ENCODE results near the gene C17orf58. TPM values are rescaled to one million over a fixed set of nuclear protein-coding genes. Genes with fewer than 3 reads are reported as not detected.
"Not testable (repeated sequence)": the region's sequence is repeated elsewhere in the genome, so short reads cannot be mapped to it uniquely, and the experiment has no call there.

C17orf58 gene
- total RNA-seq, 1 donor from 2014 or later = 23.7 TPM

DNA sequence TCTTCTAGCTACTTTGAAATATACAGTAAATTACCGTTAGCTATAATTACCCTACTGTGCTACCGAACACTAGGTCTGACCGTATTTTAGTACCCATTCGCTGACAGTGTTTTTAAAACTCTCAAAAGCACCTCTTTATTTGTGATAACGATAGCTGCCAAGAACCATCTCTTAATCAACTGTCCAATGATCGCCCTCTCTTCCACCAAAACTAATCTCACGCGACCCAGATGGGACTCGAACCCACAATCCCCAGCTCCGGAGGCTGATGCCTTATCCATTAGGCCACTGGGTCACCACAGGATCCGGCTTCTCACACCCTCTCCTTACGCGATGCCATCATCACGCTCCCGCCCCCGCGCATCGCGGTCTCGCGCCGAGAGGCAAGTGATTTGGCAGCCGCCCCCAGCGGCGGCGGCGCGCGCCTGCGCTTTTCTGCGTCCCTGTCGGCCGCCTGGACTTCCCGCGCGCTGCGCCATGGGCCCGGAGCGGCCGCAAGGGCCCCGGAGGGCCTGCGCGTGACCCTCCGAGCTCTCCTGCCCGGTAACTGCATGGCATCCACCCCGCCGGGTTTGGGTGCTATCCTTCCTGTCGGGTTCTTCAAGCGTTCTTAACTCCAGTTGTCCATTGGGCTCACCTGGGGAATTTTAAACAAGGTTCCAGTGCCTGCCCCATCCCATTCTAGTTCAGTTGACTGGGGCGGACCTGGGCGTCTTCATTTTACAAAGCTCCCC is 23.6 kb upstream of the C17orf58 start:
- no peaks in the 10 kb centered on the region for H3K36me3 Mint-ChIP-seq (ENCODE audit: low read depth)
- H3K9me3 Mint-ChIP-seq = no peaks in the 10 kb centered on the region
- intact Hi-C loops (cut with micrococcal nuclease) = loop anchor here (1.0 kb wide), 3 partner anchors 9 to 25 kb away; partner anchors contain the start of gene KPNA2
- peak; percentile 96 for DNase-seq (ENCODE audit: low spot score)
- peak overlapping the region; percentile 98 for H3K27ac Mint-ChIP-seq
- peaks cover 16% of the 10 kb centered on the region for H3K27me3 Mint-ChIP-seq (ENCODE audit: insufficient read depth)
- peaks cover 21% of the 10 kb centered on the region for H3K4me1 Mint-ChIP-seq (ENCODE audit: low read depth)
- peak overlapping the region; percentile 87 for H3K4me3 Mint-ChIP-seq

DNA sequence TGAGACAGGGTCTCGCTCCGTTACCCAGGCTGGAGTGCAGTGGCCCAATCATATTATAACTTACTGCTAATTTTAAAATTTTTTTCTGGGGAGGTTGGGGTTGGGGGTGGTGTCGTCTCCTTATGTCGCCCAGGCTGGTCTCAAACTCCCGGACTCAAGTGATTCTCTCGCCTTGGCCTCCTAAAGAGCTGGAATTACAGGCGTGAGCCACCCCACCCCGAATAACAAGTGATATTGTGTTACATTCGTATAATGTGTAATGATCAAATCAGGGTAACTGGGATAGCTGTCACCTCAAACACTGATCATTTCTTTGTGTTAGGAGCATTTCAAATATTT is 23.0 kb upstream of the C17orf58 start:
- Mint-ChIP-seq H3K27ac (peak overlapping the region; percentile 98), H3K4me3 (peak overlapping the region; percentile 87), H3K4me1 (ENCODE audit: low read depth) (peaks cover 21% of the 10 kb centered on the region), H3K27me3 (ENCODE audit: insufficient read depth) (peaks cover 15% of the 10 kb centered on the region), H3K36me3 (ENCODE audit: low read depth) (no peaks in the 10 kb centered on the region), H3K9me3 (no peaks in the 10 kb centered on the region)
- no peak for DNase-seq (ENCODE audit: low spot score)
- intact Hi-C loops (cut with micrococcal nuclease) = loop anchor here (1.0 kb wide), 1 partner anchor 8 kb away; no protein-coding TSS in a partner anchor

DNA sequence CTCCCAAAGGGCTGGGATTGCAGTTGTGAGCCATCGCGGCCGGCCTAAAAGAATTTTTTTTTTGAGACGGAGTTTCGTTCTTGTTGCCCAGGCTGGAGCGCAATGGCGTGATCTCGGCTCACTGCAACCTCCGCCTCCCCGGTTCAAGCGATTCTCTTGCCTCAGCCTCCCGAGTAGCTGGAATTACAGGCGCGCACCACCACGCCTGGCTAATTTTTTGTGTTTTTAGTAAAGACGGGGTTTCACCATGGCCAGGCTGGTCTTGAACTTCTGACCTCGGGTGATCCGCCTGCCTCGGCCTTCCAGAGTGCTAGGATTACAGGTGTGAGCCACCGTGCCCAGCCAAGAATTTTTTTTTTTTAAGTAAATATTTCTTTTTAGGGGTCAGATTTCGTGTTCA is 22.2 kb upstream of the C17orf58 start:
- H3K27ac Mint-ChIP-seq; H3K4me3 Mint-ChIP-seq; intact Hi-C loops (cut with micrococcal nuclease); H3K9me3 Mint-ChIP-seq; H3K36me3 Mint-ChIP-seq (ENCODE audit: low read depth); DNase-seq (ENCODE audit: low spot score): not testable (repeated sequence)
- Mint-ChIP-seq H3K27me3 (ENCODE audit: insufficient read depth) (peaks cover 19% of the 10 kb centered on the region), H3K4me1 (ENCODE audit: low read depth) (peaks cover 21% of the 10 kb centered on the region)

DNA sequence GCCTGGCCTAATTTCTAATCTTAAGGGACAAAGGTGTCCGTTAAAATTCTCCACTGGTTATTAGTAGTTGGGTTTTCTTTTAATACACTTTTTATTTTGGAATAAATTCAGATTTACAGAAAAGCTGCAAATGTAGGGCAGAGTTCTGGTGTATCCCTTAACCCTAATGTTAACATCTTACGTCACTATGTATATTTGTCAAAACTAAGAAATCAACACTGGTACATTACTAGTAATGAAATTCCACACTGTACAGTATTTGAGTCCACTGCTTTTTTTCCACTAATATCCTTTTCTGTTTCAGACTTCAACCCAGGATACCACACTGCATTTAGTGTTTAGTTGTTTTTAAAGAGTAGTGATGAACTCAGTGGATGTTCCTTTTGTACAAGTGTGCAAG is 20.6 kb upstream of the C17orf58 start:
- no peaks in the 10 kb centered on the region for H3K36me3 Mint-ChIP-seq (ENCODE audit: low read depth)
- H3K4me1 Mint-ChIP-seq (ENCODE audit: low read depth) = peaks cover 19% of the 10 kb centered on the region
- no peak for DNase-seq (ENCODE audit: low spot score)
- intact Hi-C loops (cut with micrococcal nuclease) = no loop called here
- no peaks in the 10 kb centered on the region for H3K9me3 Mint-ChIP-seq
- H3K27me3 Mint-ChIP-seq (ENCODE audit: insufficient read depth) = peaks cover 17% of the 10 kb centered on the region
- H3K27ac Mint-ChIP-seq = no peak overlapping the region
- no peak overlapping the region for H3K4me3 Mint-ChIP-seq

DNA sequence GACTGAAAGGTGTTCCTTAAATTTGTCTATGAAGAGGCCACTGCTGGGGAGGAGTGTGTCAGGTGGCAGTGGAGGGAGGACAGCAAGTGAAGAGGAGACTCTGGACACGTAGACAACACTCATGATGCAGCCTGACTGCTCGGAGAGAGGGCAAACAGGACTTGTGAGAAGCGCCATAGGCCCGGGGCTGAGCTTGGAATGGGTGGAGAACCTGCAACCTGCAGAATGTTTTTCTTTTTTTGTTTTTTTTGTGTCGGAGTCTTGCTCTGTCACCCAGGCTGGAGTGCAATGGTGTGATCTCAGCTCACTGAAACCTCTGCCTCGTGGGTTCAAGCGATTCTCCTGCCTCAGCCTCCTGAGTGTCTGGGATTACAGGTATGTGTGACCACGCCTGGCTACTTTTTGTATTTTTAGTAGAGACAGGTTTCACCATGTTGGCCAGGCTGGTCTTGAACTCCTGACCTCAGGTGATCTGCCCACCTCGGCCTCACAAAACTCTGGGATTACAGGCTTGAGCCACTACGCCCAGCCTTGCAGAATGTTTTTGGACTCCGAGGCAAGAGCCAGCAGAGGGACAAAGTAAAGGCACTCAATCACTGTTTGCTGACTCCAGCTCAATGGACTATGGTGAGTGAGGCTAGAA is 18.9 kb upstream of the C17orf58 start:
- Mint-ChIP-seq H3K36me3 (ENCODE audit: low read depth) (no peaks in the 10 kb centered on the region), H3K9me3 (no peaks in the 10 kb centered on the region), H3K27me3 (ENCODE audit: insufficient read depth) (peaks cover 20% of the 10 kb centered on the region), H3K4me3 (no peak overlapping the region), H3K4me1 (ENCODE audit: low read depth) (peaks cover 16% of the 10 kb centered on the region), H3K27ac (no peak overlapping the region)
- no peak for DNase-seq (ENCODE audit: low spot score)
- intact Hi-C loops (cut with micrococcal nuclease) = no loop called here

DNA sequence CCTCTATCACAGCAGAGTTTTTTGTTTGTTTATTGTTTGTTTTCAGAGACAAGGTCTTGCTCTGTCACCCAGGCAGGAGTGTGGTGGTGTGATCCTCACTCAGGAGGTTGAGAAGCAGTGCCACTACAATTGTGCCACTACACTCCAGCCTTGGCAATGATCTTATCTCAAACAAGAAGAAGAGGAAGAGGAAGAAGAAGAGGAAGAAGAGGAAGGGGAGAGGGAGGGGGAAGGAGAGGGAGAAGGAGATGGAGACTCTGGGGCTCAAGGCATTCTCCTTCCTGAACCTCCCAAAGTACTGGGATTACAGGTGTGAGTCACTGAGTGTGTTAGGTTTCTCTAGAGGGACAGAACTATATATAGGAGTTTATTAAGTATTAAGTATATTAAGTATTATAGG is 17.1 kb upstream of the C17orf58 start:
- Mint-ChIP-seq H3K9me3 (no peaks in the 10 kb centered on the region), H3K4me3 (no peak overlapping the region), H3K27ac (no peak overlapping the region), H3K4me1 (ENCODE audit: low read depth) (peaks cover 6% of the 10 kb centered on the region), H3K36me3 (ENCODE audit: low read depth) (no peaks in the 10 kb centered on the region), H3K27me3 (ENCODE audit: insufficient read depth) (peaks cover 23% of the 10 kb centered on the region)
- intact Hi-C loops (cut with micrococcal nuclease) = no loop called here
- DNase-seq (ENCODE audit: low spot score) = no peak

DNA sequence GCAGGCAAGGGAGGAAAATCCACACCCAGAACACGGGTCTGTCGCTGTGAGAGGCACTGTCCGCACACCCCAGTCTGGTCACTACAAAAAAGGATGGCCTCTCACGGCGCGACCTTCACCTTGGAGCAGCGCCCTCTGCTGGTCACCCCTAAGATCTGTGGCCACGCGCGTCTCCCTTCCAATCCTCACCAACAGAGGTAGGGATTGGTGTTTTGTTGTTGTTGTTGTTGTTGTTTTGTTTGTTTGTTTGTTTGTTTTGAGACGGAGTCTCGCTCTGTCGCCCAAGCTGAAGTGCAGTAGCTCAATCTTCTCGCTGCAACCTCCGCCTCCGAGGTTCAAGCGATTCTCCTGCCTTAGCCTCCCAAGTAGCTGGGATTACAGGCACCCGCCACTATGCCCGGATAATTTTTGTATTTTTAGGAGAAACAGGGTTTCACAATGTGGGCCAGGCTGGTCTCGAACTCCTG is 15.0 kb upstream of the C17orf58 start:
- peaks cover 23% of the 10 kb centered on the region for H3K27me3 Mint-ChIP-seq (ENCODE audit: insufficient read depth)
- H3K9me3 Mint-ChIP-seq = no peaks in the 10 kb centered on the region
- intact Hi-C loops (cut with micrococcal nuclease) = loop anchor here (1.0 kb wide), 3 partner anchors 8 to 48 kb away; no protein-coding TSS in a partner anchor
- no peaks in the 10 kb centered on the region for H3K36me3 Mint-ChIP-seq (ENCODE audit: low read depth)
- H3K4me1 Mint-ChIP-seq (ENCODE audit: low read depth) = peaks cover 6% of the 10 kb centered on the region
- peak; percentile 49 for DNase-seq (ENCODE audit: low spot score)
- H3K27ac Mint-ChIP-seq = no peak overlapping the region
- H3K4me3 Mint-ChIP-seq = peak overlapping the region; percentile 58

DNA sequence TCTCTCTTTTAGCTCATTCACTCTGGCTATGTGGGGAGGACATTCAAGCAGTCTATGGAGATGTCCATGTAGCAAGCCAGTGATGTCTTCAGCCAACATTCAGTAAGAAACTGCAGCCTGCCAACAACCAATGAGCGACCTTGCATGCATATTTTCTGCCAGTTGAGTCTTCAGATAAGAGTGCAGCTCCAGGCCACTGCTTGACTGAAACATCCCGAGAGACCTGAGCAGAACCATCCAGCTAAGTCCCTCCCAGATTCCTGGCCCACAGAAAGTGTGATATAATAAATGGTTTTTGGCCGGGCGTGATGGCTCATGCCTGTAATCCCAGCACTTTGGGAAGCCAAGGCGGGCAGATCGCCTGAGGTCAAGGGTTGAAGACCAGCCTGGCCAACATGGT is 10.5 kb upstream of the C17orf58 start:
- H3K27me3 Mint-ChIP-seq (ENCODE audit: insufficient read depth) = peaks cover 9% of the 10 kb centered on the region
- H3K27ac Mint-ChIP-seq = no peak overlapping the region
- DNase-seq (ENCODE audit: low spot score) = no peak
- H3K9me3 Mint-ChIP-seq = no peaks in the 10 kb centered on the region
- peaks cover 6% of the 10 kb centered on the region for H3K4me1 Mint-ChIP-seq (ENCODE audit: low read depth)
- no peak overlapping the region for H3K4me3 Mint-ChIP-seq
- no peaks in the 10 kb centered on the region for H3K36me3 Mint-ChIP-seq (ENCODE audit: low read depth)
- intact Hi-C loops (cut with micrococcal nuclease) = no loop called here

DNA sequence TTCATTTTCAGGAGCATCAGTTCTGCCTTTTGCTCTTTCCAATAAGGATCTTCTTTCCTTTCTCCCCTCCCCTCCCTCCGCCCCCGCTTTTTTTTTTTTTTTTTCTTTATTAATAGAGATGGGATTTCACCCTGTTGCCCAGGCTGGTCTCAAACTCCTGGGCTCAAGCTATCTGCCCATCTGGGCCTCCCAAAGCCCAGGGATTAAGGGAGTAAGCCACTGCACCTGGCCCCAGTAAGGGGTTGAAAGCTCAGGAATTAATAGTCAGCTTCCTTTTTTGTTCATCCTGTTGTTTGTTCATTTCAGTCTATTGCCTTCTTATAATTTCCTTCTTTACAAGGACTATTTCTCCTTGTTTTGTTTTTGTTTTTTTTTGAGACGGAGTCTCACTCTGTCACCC is 7.9 kb upstream of the C17orf58 start:
- Mint-ChIP-seq H3K36me3 (ENCODE audit: low read depth) (no peaks in the 10 kb centered on the region), H3K27me3 (ENCODE audit: insufficient read depth) (peaks cover under 1% of the 10 kb centered on the region), H3K9me3 (no peaks in the 10 kb centered on the region), H3K27ac (no peak overlapping the region), H3K4me3 (no peak overlapping the region), H3K4me1 (ENCODE audit: low read depth) (no peaks in the 10 kb centered on the region)
- intact Hi-C loops (cut with micrococcal nuclease) = no loop called here
- no peak for DNase-seq (ENCODE audit: low spot score)

DNA sequence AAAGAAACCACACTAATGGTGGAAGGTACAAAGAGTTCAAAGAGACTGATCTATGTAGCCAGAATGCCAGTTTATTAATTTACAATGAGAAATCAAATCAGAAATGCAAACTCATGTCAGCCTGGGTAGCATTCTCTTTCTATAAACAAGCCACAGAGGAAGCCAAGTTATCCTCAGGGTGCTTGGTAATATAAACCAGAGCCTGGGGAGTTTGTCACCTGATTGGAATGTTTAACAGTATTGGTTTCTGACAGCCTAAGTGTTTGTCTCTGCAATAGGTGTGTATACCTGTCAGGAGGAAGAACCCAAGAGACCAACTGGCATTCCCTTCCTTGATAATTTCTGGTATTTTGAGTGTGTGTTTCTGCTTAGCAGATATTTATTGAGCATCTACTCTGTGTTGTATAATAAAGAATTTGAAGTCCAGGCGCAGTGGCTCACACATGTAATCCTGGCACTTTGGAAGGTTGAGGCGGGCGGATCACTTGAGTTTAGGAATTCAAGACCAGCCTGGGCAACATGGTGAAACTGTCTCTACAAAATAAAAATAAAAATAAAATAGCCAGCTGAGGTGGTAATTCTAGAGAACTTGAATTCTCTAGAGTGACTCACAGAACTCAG is 3.1 kb upstream of the C17orf58 start:
- H3K9me3 Mint-ChIP-seq = no peaks in the 10 kb centered on the region
- H3K4me3 Mint-ChIP-seq = no peak overlapping the region
- H3K27me3 Mint-ChIP-seq (ENCODE audit: insufficient read depth) = peaks cover 29% of the 10 kb centered on the region
- peaks cover 23% of the 10 kb centered on the region for H3K4me1 Mint-ChIP-seq (ENCODE audit: low read depth)
- H3K36me3 Mint-ChIP-seq (ENCODE audit: low read depth) = peaks cover 5% of the 10 kb centered on the region
- no peak overlapping the region for H3K27ac Mint-ChIP-seq
- intact Hi-C loops (cut with micrococcal nuclease) = loop anchor here (10.0 kb wide), 1 partner anchor 205 kb away; no protein-coding TSS in a partner anchor
- DNase-seq (ENCODE audit: low spot score) = no peak

DNA sequence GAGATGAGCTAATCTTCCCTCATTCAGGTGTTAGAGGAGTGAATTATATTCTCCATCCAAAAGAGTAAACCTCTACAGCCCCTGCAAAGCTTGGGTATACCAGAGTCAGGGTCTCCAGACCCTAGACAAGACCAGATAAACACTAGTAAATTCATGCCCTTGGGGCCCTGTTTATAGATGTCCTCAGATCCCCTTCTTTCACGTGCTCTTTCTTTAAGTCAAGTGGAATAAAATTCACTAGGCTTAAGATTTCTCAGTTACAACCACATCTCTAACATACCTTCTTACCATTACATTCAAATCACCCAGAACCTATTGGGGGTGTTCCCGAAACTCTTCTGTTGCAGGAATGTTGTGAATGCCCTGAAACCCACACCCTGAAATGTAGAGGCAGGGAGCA is 2.2 kb upstream of the C17orf58 start:
- intact Hi-C loops (cut with micrococcal nuclease) = loop anchor here (10.0 kb wide), 1 partner anchor 206 kb away; no protein-coding TSS in a partner anchor

DNA sequence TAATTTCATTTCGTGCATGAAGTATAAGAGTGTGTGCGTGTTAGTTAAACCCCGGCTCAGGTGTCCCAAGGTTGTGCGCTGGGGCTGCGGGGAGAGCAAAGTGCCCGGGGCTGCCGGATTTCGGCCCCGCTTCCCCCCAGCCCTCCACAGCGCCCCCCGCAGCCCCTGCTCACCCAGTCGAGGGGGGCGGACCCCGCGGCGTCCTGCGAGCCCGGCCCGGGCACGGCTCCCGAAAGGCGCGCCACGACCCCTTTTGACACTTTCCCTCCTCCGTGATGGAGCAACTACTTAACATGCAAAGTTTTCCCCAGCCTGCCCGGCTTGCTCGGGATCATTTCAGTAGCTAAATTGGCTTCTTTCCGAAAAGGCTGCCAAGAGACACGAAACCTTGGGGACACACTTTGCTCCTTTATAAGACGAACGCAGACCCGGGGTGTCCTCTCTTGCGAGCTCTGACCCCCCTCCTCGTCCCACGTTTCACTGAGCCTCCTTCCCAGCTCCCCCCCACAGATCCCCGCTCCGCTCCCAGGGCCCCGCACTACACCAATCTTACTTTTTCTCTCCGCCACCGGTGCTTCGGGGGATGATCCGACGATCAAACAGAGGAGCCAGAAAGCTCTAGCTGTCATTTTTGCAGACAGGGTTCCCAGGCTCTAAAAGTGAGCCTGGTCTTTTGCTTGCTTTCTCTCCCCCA is 552 bp downstream of the C17orf58 start:
- peak; percentile 8 for DNase-seq (ENCODE audit: low spot score)
- H3K27me3 Mint-ChIP-seq (ENCODE audit: insufficient read depth) = peaks cover 29% of the 10 kb centered on the region
- H3K9me3 Mint-ChIP-seq = no peaks in the 10 kb centered on the region
- peaks cover 30% of the 10 kb centered on the region for H3K4me1 Mint-ChIP-seq (ENCODE audit: low read depth)
- peaks cover 7% of the 10 kb centered on the region for H3K36me3 Mint-ChIP-seq (ENCODE audit: low read depth)
- H3K27ac Mint-ChIP-seq = peak overlapping the region; percentile 72
- intact Hi-C loops (cut with micrococcal nuclease) = loop anchor here (1.0 to 10.0 kb wide), 5 partner anchors 16 to 493 kb away; no protein-coding TSS in a partner anchor
- peak overlapping the region; percentile 85 for H3K4me3 Mint-ChIP-seq

More for the DNA sequence above, 2.2 kb upstream of the C17orf58 start:
- Mint-ChIP-seq H3K4me1 (ENCODE audit: low read depth) (peaks cover 25% of the 10 kb centered on the region), H3K4me3 (no peak overlapping the region), H3K27me3 (ENCODE audit: insufficient read depth) (peaks cover 29% of the 10 kb centered on the region), H3K9me3 (no peaks in the 10 kb centered on the region), H3K36me3 (ENCODE audit: low read depth) (peaks cover 5% of the 10 kb centered on the region), H3K27ac (no peak overlapping the region)
- no peak for DNase-seq (ENCODE audit: low spot score)
